ENCODE results near the gene YY1AP1. TPM values are rescaled to one million over a fixed set of nuclear protein-coding genes. Genes with fewer than 3 reads are reported as not detected.
A peak's percentile ranks its signal among the peaks of the same experiment; 100 is the strongest.
"Not testable (repeated sequence)": the region's sequence is repeated elsewhere in the genome, so short reads cannot be mapped to it uniquely, and the experiment has no call there.

YY1AP1 gene
- total RNA-seq, 1 donor from 2014 or later, result 116 TPM

DNA sequence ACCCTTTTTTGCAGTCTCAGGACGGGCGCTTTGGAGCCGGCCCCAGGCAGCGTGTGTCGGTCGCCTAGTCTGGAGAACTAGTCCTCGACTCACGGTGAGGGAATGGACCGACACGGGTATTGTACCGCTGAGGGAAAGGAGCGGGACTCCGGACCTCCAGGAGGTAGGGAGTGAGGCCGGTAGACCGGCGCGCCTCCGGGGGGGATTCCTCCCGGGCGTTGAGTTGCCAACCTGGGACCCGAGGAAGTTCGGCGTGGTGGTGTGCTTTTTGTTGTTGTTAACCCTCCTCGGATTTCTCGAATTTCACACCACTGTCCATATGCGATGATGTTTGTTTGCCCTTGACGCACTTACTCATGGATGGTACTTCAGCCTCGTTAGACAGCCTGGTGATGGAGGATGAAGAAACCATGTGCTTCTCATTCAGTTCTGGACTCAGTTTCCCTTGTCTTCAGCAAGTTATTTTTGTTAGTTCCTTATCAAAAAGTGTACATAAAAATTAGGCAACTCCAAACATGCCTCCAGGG is 570 bp upstream of the YY1AP1 start, which contains the start of gene DAP3:
Gene DAP3 (plus strand): TSS at position 11 of the 527 bp plus-strand sequence. CDS start 20,689 bp downstream, outside the sequence.
- Histone ChIP-seq H3K27ac (peak within 1 kb of the TSS; percentile 96), H3K36me3 (peaks cover 0 to 10% of the 10 kb centered on the region in 2 donors), H3K4me3 (peak within 1 kb of the TSS; percentile 75 to 95), H3K4me1 (peaks cover 42% of the 10 kb centered on the region)
- H3K9me3 ChIP-seq; intact Hi-C loops (cut with DNase I); DNase-seq (ENCODE audit: extremely low spot score in 2 of 2); H3K27me3 ChIP-seq: not testable (repeated sequence)
- TF ChIP-seq POLR2A (IDR thresholded peaks at IDR 0.05), result peak in 1 of 2 donors; percentile 21

DNA sequence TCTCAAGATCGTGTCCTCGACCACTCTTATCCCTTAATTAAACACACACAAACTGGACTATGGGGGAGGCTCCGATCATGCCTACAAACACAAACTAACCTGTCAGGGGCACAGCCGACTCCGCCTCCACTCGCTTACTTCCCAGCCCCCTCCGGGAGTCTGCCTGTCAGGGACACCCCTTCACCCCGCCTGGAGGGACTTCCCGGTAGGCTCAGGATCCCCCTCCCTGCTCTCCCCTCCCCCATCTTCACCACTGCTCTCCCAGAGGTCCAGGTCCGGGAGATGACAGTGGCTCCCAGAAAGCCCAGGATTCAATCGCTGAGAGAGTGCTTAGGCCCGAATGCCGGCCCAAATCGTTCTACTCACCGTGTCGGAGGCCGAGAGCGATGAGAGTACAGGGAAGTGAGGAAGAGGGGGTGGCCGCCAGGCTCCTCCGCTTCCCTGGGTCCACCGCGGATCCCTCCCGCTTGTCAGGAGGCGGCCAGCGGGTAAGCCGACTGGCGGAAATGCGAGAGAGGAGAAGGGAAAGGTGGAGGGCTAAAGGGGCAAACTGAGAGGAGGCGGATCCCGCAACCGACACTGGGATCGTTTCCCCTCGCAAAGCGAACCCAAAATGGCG is 760 bp downstream of the YY1AP1 start:
- H3K27me3 ChIP-seq; DNase-seq (ENCODE audit: extremely low spot score in 2 of 2); H3K9me3 ChIP-seq; intact Hi-C loops (cut with DNase I): not testable (repeated sequence)
- peak overlapping the region; percentile 75 to 95 for H3K4me3 ChIP-seq
- H3K27ac ChIP-seq, result peak overlapping the region; percentile 96
- H3K36me3 ChIP-seq, result peaks cover 0 to 10% of the 10 kb centered on the region in 2 donors
- peaks cover 54% of the 10 kb centered on the region for H3K4me1 ChIP-seq

DNA sequence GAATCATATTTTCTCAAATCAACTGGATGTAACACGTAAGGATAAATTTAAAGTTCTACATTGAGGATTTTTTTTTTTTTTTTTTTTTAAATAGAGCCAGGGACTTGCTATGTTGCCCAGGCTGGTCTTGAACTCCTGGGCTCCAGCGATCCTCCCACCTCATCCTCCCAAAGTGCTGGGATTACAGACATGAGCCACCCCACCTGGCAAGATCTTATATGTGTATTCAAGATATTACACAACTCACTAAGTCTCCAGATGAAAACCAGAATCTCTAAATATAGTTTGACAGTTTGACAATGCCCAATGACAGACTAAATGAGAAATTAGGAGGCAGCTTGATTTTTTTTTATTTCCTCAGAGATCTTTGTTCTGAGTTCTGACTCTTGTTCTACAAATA is 6.8 kb downstream of the YY1AP1 start:
- no peaks in the 10 kb centered on the region for H3K9me3 ChIP-seq
- peaks cover 0 to 31% of the 10 kb centered on the region in 2 donors for H3K36me3 ChIP-seq
- no peak overlapping the region for H3K27ac ChIP-seq
- H3K27me3 ChIP-seq, result no peaks in the 10 kb centered on the region
- intact Hi-C loops (cut with DNase I), result no loop called here
- H3K4me3 ChIP-seq, result no peak overlapping the region
- peaks cover 43% of the 10 kb centered on the region for H3K4me1 ChIP-seq
- TF ChIP-seq POLR2AphosphoS5 (IDR thresholded peaks at IDR 0.05; ENCODE audit: insufficient read depth in 1 of 2, low read depth in 1 of 2) (no peak), POLR2A (IDR thresholded peaks at IDR 0.05) (no peak)
- TF ChIP-seq, protein P1, sequence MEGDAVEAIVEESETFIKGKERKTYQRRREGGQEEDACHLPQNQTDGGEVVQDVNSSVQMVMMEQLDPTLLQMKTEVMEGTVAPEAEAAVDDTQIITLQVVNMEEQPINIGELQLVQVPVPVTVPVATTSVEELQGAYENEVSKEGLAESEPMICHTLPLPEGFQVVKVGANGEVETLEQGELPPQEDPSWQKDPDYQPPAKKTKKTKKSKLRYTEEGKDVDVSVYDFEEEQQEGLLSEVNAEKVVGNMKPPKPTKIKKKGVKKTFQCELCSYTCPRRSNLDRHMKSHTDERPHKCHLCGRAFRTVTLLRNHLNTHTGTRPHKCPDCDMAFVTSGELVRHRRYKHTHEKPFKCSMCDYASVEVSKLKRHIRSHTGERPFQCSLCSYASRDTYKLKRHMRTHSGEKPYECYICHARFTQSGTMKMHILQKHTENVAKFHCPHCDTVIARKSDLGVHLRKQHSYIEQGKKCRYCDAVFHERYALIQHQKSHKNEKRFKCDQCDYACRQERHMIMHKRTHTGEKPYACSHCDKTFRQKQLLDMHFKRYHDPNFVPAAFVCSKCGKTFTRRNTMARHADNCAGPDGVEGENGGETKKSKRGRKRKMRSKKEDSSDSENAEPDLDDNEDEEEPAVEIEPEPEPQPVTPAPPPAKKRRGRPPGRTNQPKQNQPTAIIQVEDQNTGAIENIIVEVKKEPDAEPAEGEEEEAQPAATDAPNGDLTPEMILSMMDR (IDR thresholded peaks at IDR 0.05), result no peak
- DNase-seq (ENCODE audit: extremely low spot score in 2 of 2), result no peak

DNA sequence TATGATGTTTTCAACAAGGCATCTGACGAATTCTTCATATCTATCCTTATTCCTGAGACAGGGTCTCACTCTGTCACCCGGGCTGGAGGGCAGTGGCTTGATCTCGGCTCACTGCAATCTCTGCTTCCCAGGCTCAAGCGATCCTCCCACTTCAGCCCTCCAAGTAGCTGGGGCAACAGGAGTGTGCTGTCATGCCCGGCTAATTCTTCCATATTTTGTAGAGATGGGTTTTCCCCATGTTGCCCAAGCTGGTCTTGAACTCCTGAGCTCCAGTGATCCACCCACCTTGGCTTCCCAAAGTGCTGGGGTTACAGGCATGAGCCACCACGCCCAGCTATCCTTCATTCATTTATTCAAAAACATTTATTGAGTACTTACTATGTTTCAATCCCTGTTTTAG is 8.0 kb downstream of the YY1AP1 start:
- Histone ChIP-seq H3K9me3 (no peaks in the 10 kb centered on the region), H3K27me3 (no peaks in the 10 kb centered on the region), H3K36me3 (peaks cover 0 to 43% of the 10 kb centered on the region in 2 donors), H3K4me3 (no peak overlapping the region), H3K4me1 (peaks cover 32% of the 10 kb centered on the region), H3K27ac (no peak overlapping the region)
- DNase-seq (ENCODE audit: extremely low spot score in 2 of 2), result no peak
- TF ChIP-seq, protein P1 (IDR thresholded peaks at IDR 0.05), result no peak
- TF ChIP-seq POLR2A (IDR thresholded peaks at IDR 0.05) (no peak), POLR2AphosphoS5 (IDR thresholded peaks at IDR 0.05; ENCODE audit: insufficient read depth in 1 of 2, low read depth in 1 of 2) (no peak)
- intact Hi-C loops (cut with DNase I), result no loop called here

DNA sequence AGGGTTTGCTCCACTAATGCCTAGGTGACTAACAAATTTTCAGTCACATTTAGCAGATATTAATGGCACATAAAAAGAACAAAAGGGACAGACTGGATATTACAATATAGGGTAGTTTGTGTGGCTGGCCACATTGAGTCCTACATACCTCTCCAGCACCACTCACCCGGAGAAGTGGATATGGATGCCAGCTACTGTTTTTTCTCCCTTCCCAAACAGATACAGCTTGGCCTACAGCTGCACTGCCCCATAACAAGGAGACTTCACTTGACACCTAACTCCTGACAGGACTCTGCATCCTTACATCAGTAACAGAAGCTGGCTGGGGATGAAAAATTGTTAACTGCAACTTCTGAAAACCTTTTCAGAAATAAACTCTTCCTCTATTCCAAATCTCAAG is 9.6 kb downstream of the YY1AP1 start:
- H3K27ac ChIP-seq; H3K4me3 ChIP-seq; DNase-seq (ENCODE audit: extremely low spot score in 2 of 2); H3K9me3 ChIP-seq; intact Hi-C loops (cut with DNase I); H3K27me3 ChIP-seq: not testable (repeated sequence)
- Histone ChIP-seq H3K4me1 (peaks cover 19% of the 10 kb centered on the region), H3K36me3 (peaks cover 0 to 57% of the 10 kb centered on the region in 2 donors)

DNA sequence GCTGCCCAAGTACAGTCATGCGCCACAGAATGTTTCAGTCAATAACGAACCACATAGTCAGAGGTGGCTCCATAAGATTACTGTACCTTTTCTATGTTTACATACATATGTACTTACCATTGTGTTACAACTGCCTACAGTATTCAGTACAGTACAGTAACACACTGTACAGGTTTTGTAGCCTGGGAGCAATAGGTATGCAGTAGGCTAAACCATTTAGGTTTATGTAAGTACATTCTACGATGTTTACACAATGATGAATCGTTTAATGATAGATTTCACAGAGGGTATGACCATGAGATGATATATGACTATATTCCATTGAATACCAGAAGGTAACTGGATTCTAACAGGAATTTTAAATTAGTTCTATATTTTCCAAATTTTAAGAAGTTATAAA is 10.5 kb downstream of the YY1AP1 start:
- TF ChIP-seq POLR2AphosphoS5 (IDR thresholded peaks at IDR 0.05; ENCODE audit: insufficient read depth in 1 of 2, low read depth in 1 of 2) (no peak), POLR2A (IDR thresholded peaks at IDR 0.05) (no peak)
- TF ChIP-seq, protein P1 (IDR thresholded peaks at IDR 0.05), result no peak
- intact Hi-C loops (cut with DNase I), result no loop called here
- Histone ChIP-seq H3K36me3 (peaks cover 0 to 64% of the 10 kb centered on the region in 2 donors), H3K4me1 (peaks cover 9% of the 10 kb centered on the region), H3K27me3 (no peaks in the 10 kb centered on the region), H3K9me3 (no peaks in the 10 kb centered on the region), H3K4me3 (no peak overlapping the region), H3K27ac (no peak overlapping the region)
- no peak for DNase-seq (ENCODE audit: extremely low spot score in 2 of 2)

Measured in vagina (tissue), 2 donors.